Measurements from ENCODE around the gene IQCN. TPM values are rescaled to one million over a fixed set of nuclear protein-coding genes. Genes with fewer than 3 reads are reported as not detected.

IQCN gene
- total and polyA plus RNA-seq, 10 of the 15 experiments (the other 5 are each of a cell fraction or from before 2014, with no cell fraction given) = 0.01 to 0.54 (median 0.23) TPM; not detected in 3

GRCh38 chr19:18304458-18305310 is 30.4 kb upstream of the IQCN start (continued):
- TF ChIP-seq TAF1 (IDR thresholded peaks at IDR 0.05; ENCODE audit: borderline replicate concordance, low read depth, low read length) (peak; percentile 51; the same call in 1 of the 2 replicates), SIN3A (IDR thresholded peaks at IDR 0.05; ENCODE audit: low read depth, low read length) (peak; percentile 71), FOXM1 (IDR thresholded peaks at IDR 0.05; ENCODE audit: low read depth, low read length) (no peak), BCL11A (IDR thresholded peaks at IDR 0.05; ENCODE audit: low read depth, low read length) (0 out of 2 replicates have a peak, but pooled peaks have one; percentile 21), ZBTB4 (CRISPR knock-in tag; IDR thresholded peaks at IDR 0.05) (no peak), NFIC (IDR thresholded peaks at IDR 0.05; ENCODE audit: low read depth, low read length) (peak; percentile 48; the same call in 1 of the 2 replicates), YY1 (IDR thresholded peaks at IDR 0.05; ENCODE audit: low read depth, low read length) (0 out of 2 replicates have a peak, but pooled peaks have one; percentile 62), ZNF687 (IDR thresholded peaks at IDR 0.05) (0 out of 2 replicates have a peak, but pooled peaks have one; percentile 61), POLR2A (IDR thresholded peaks at IDR 0.05; ENCODE audit: low read depth, low read length) (peak; percentile 82), E4F1 (IDR thresholded peaks at IDR 0.05; ENCODE audit: borderline replicate concordance, partially characterized antibody) (no peak), HSF1 (IDR thresholded peaks at IDR 0.05; ENCODE audit: low read depth, low read length) (peak; percentile 63; the same call in 1 of the 2 replicates), NFXL1 (IDR thresholded peaks at IDR 0.05; ENCODE audit: borderline replicate concordance) (no peak), ZBTB11 (CRISPR knock-in tag; IDR thresholded peaks at IDR 0.05) (no peak)
